SK-N-SH treated with all-trans-retinoic acid at 6 μM for 48 hours (cell line): ENCODE results near the gene PSMB5.

Experiments used
- CREB5 ChIP-seq: fragments of 250-450 bp; sonication (Bioruptor Pico); IDR thresholded peaks from 2 replicates; pipeline ENCODE4 v1.5.1; 2020; ENCODE audit warnings: low read depth, mild to moderate bottlenecking, moderate library complexity
- CSDC2 ChIP-seq: fragments of 250-450 bp; sonication (Bioruptor Pico); IDR thresholded peaks from 2 replicates; pipeline ENCODE4 v1.5.0; 2020; ENCODE audit warnings: mild to moderate bottlenecking, moderate library complexity
- GLIS3 ChIP-seq: fragments of 250-450 bp; sonication (Bioruptor Pico); IDR thresholded peaks from 2 replicates; pipeline ENCODE4 v1.5.0; 2020; ENCODE audit warnings: mild to moderate bottlenecking, moderate library complexity
- RARB ChIP-seq: fragments of 250-450 bp; sonication (Bioruptor Pico); IDR thresholded peaks from 2 replicates; pipeline ENCODE4 v1.8.0; 2021; ENCODE audit warnings: mild to moderate bottlenecking, moderate library complexity
- TCF4 ChIP-seq: fragments of 250-450 bp; sonication (Bioruptor Pico); IDR thresholded peaks from 2 replicates; pipeline ENCODE4 v1.8.0; 2021; ENCODE audit warnings: mild to moderate bottlenecking, moderate library complexity, borderline replicate concordance
- ZFP3 ChIP-seq: fragments of 250-450 bp; sonication (Bioruptor Pico); IDR thresholded peaks from 2 replicates; pipeline ENCODE4 v1.5.0; 2020; ENCODE audit warnings: mild to moderate bottlenecking, moderate library complexity

DNA sequence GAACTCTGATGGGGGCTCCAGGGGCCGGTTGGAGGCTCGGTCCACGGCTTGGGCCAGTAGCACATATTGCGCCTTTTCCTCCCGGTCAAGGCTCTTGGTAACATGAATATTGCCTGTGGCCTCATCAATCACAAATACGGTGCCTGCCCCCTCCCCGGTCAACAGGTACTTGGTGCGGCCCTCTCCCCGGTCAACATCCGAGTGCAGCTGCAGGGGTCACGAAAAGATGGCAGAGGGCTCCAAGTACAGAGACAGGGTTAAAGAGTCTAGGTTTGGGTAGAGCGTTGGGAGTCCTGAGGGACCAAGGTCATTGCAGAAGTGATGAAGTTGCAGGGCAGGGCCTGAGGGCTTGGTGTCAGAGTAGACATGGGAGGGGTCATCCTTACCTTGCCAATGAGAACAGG, 20.4 kb upstream of the PSMB5 start:
- TF ChIP-seq TCF4 (CRISPR knock-in tag) (no peak), GLIS3 (CRISPR knock-in tag) (no peak), RARB (no peak), CSDC2 (CRISPR knock-in tag) (no peak), ZFP3 (no peak), CREB5 (CRISPR knock-in tag) (no peak)
